ENCODE results near the gene IL17F. TPM values are rescaled to one million over a fixed set of nuclear protein-coding genes. Genes with fewer than 3 reads are reported as not detected.

The IL17F gene
- total RNA-seq, 1 donor from 2014 or later, result not detected

DNA sequence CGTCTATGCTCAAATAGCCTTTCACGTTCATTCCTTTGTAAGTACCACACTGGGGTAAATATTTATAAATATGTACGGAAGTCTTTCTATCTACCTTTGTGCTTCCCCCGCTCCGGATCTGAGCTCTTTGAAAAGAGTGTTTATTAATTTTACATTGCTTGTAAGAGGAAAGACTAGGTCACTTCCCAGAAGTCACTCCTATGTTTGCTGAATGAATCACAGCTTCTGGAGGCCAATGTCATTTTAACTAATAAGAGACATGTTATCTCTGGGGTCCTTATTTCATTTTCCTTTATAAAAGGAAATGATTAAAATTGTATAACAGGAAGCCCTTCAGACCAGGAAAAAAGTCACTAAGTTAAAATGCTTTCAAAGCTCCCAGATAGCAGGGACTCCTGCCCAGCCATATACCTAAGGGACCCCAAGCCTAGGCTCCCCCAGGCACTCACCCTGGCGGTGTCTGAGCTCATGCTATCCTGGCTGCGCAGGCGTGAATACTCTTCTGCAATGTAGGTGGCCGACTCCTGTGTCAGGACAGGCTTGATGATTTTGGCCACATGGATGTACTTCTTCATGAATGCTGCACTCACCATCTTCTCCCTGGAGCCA is 27.7 kb upstream of the IL17F start:
- no peak for DNase-seq (ENCODE audit: extremely low spot score, unreplicated experiment)
- Mint-ChIP-seq H3K27ac (no peak overlapping the region), H3K27me3 (no peaks in the 10 kb centered on the region), H3K4me3 (no peak overlapping the region), H3K4me1 (ENCODE audit: unreplicated experiment) (no peaks in the 10 kb centered on the region), H3K9me3 (no peaks in the 10 kb centered on the region), H3K36me3 (peaks cover 47% of the 10 kb centered on the region)
- TF ChIP-seq, protein P1, sequence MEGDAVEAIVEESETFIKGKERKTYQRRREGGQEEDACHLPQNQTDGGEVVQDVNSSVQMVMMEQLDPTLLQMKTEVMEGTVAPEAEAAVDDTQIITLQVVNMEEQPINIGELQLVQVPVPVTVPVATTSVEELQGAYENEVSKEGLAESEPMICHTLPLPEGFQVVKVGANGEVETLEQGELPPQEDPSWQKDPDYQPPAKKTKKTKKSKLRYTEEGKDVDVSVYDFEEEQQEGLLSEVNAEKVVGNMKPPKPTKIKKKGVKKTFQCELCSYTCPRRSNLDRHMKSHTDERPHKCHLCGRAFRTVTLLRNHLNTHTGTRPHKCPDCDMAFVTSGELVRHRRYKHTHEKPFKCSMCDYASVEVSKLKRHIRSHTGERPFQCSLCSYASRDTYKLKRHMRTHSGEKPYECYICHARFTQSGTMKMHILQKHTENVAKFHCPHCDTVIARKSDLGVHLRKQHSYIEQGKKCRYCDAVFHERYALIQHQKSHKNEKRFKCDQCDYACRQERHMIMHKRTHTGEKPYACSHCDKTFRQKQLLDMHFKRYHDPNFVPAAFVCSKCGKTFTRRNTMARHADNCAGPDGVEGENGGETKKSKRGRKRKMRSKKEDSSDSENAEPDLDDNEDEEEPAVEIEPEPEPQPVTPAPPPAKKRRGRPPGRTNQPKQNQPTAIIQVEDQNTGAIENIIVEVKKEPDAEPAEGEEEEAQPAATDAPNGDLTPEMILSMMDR (conservative IDR thresholded peaks at IDR 0.05), result no peak

DNA sequence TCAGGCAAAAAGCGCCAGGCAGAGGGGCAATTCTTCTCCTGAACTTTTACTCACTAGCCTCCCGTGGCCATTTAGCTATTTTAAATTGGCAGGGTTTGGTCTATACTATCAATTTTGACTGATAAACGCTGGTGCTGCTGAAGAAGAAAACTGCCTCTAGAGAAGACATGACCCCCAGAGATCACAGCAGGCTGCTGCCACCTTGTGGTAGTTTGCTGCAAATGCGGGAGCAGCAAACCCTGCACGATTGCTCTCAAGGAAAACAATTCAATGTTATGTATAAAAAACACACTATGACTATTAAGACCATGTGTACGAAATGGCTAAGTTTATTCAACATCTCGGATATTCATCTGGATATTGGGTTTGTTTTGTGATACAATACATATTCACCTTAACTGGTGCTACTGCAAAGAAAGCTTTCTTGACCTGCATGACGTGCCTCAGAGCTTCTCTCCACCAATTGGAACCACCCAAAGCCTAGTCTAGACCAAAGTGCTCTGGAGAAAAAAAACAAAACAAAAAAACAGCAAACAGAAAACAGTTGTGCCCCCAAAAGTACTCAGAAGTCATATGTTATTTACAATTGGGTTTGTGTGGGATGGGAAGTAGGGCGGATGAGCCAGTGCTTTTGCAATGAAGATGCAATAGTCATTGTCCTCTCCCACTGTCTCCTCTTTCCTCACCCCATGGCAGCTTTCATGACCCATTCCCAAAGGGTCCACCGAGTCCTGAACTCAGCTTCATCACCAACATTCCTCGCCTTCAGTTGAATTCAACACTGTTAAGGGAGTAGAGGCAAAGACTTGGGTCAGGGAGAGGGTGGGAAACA is 19.6 kb upstream of the IL17F start:
- Mint-ChIP-seq H3K36me3 (peaks cover 30% of the 10 kb centered on the region), H3K27ac (peak overlapping the region; percentile 66), H3K27me3 (no peaks in the 10 kb centered on the region), H3K4me1 (ENCODE audit: unreplicated experiment) (peaks cover 5% of the 10 kb centered on the region), H3K4me3 (no peak overlapping the region), H3K9me3 (no peaks in the 10 kb centered on the region)
- peak; percentile 78 for DNase-seq (ENCODE audit: extremely low spot score, unreplicated experiment)
- TF ChIP-seq, protein P1 (conservative IDR thresholded peaks at IDR 0.05), result peak; percentile 97

DNA sequence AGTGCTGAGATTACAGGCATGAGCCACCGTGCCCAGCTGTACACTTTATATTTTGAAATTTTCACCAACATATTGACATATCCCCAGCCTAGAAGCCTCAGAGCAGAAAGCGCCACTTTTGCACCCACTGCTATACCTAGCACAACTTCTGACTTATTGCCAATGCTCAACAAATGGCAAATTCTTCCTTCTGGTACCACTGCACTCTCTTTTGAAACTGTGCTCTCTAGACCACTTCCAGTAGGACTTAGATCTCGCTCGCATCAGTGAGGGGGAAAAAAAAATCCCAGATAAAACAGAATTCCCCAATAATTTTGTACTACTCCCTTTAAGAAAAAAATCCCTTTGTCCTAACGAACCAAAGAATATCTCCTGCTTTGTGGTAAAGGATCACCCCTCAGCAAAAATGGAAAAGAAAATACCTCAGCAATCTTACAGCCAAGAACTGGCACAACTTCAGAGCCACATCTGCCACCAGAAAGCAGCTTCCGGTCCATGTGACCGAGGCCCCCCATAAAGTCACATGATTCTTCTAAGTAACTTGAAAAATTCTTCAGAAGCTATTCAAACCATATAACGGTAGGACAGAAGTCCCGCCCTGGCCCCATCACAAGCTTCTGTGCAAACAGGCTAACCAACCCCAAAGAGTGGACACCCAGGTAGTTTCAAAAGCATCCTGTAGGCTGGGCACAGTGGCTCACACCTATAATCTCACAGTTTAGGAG is 18.5 kb upstream of the IL17F start:
- H3K27ac Mint-ChIP-seq, result no peak overlapping the region
- no peak overlapping the region for H3K4me3 Mint-ChIP-seq
- TF ChIP-seq, protein P1 (conservative IDR thresholded peaks at IDR 0.05), result no peak
- H3K9me3 Mint-ChIP-seq, result no peaks in the 10 kb centered on the region
- peaks cover 22% of the 10 kb centered on the region for H3K36me3 Mint-ChIP-seq
- H3K27me3 Mint-ChIP-seq, result no peaks in the 10 kb centered on the region
- H3K4me1 Mint-ChIP-seq (ENCODE audit: unreplicated experiment), result peaks cover 5% of the 10 kb centered on the region
- DNase-seq (ENCODE audit: extremely low spot score, unreplicated experiment), result no peak

DNA sequence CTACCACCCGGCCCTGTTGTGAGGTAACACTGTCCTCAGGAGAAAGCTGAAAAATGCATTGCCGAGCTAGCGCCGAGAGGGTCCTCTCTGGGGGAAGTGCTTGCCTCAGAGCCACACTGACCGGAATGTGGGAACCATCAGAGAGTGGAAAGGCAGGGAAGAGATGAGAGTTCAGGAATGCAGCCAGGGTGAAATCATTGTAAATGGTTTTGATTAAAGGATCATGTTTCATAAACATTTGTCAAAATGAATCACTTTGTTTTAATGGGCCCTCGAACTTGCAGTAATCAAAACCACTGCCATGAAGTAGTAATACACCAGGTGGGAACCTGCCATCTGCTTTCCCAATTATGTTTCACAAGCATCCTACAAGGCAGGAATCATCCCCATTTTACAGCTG is 16.9 kb upstream of the IL17F start:
- no peak for DNase-seq (ENCODE audit: extremely low spot score, unreplicated experiment)
- Mint-ChIP-seq H3K27ac (no peak overlapping the region), H3K36me3 (peaks cover 19% of the 10 kb centered on the region), H3K4me1 (ENCODE audit: unreplicated experiment) (peaks cover 5% of the 10 kb centered on the region), H3K4me3 (no peak overlapping the region), H3K27me3 (no peaks in the 10 kb centered on the region), H3K9me3 (no peaks in the 10 kb centered on the region)
- TF ChIP-seq, protein P1 (conservative IDR thresholded peaks at IDR 0.05), result no peak

DNA sequence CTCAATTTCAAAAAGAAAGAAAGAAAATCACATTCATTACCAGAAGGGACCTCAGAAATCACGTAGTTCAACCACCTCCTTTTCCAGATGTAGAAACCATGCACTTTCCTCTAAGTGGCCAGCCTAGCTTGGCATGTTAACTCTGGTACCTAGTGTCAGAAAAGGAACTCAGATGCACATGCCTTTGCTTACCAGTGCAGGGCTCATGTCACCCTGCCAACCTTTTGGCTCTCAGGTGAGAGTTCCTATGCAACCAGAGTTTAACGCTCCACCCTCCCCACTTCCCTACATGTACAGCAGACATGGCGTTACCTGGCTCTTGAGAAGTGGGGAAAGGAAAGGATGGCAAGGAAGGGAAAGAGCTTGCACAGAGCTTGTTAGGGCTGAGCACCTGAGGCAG is 16.3 kb upstream of the IL17F start:
- no peak overlapping the region for H3K4me3 Mint-ChIP-seq
- H3K27ac Mint-ChIP-seq, result no peak overlapping the region
- TF ChIP-seq, protein P1 (conservative IDR thresholded peaks at IDR 0.05), result no peak
- peaks cover 5% of the 10 kb centered on the region for H3K4me1 Mint-ChIP-seq (ENCODE audit: unreplicated experiment)
- H3K27me3 Mint-ChIP-seq, result no peaks in the 10 kb centered on the region
- peaks cover 19% of the 10 kb centered on the region for H3K36me3 Mint-ChIP-seq
- no peak for DNase-seq (ENCODE audit: extremely low spot score, unreplicated experiment)
- no peaks in the 10 kb centered on the region for H3K9me3 Mint-ChIP-seq

All from type B pancreatic cell (in vitro differentiated cells).